ENCODE data around the gene SH3RF3.

The SH3RF3 gene

GRCh38 chr2:109188496-109188890 lies 59.5 kb downstream of the SH3RF3 start:
- DNase-seq (ENCODE audit: extremely low read depth, insufficient read length): no peak

DNA sequence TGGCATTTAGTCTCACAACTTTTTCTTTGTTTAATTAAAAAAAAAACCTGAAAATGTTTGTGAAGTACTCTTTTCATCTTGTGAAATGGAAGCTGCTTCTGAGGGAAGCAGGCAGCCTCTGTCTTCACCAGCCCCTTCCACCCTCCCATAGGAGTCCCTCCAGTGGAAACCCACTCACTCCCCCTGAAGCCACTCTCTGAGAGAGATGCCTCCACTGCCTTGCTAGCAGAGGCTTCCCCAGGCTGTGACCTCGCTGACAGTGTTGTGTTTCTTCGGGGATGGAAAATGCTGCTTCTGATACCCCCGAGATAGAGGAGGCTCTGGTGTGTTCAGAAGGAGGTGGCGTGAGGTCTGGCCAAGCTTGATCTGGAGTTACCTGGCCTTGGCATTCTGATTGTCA lies 59.9 kb downstream of the SH3RF3 start:
- TF ChIP-seq, protein P1, sequence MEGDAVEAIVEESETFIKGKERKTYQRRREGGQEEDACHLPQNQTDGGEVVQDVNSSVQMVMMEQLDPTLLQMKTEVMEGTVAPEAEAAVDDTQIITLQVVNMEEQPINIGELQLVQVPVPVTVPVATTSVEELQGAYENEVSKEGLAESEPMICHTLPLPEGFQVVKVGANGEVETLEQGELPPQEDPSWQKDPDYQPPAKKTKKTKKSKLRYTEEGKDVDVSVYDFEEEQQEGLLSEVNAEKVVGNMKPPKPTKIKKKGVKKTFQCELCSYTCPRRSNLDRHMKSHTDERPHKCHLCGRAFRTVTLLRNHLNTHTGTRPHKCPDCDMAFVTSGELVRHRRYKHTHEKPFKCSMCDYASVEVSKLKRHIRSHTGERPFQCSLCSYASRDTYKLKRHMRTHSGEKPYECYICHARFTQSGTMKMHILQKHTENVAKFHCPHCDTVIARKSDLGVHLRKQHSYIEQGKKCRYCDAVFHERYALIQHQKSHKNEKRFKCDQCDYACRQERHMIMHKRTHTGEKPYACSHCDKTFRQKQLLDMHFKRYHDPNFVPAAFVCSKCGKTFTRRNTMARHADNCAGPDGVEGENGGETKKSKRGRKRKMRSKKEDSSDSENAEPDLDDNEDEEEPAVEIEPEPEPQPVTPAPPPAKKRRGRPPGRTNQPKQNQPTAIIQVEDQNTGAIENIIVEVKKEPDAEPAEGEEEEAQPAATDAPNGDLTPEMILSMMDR (IDR thresholded peaks at IDR 0.05; ENCODE audit: insufficient read depth, low read length, poor library complexity, severe bottlenecking): no peak
- H3K27me3 ChIP-seq (replicated peaks; ENCODE audit: control insufficient read depth, insufficient read depth, low read length): no peaks in the 10 kb centered on the region; the same call in 1 of the 2 replicates
- DNase-seq (ENCODE audit: extremely low read depth, insufficient read length): no peak
- no peaks in the 10 kb centered on the region for H3K36me3 ChIP-seq (ENCODE audit: control insufficient read depth, insufficient read depth, low read length)
- H3K4me3 ChIP-seq (replicated peaks; ENCODE audit: low read depth, low read length): no peak overlapping the region

More at GRCh38 chr2:109188496-109188890, 59.5 kb downstream of the SH3RF3 start:
- Histone ChIP-seq H3K27me3 (replicated peaks; ENCODE audit: control insufficient read depth, insufficient read depth, low read length) (no peaks in the 10 kb centered on the region; the same call in 1 of the 2 replicates), H3K36me3 (ENCODE audit: control insufficient read depth, insufficient read depth, low read length) (no peaks in the 10 kb centered on the region), H3K4me3 (replicated peaks; ENCODE audit: low read depth, low read length) (no peak overlapping the region)
- TF ChIP-seq, protein P1 (IDR thresholded peaks at IDR 0.05; ENCODE audit: insufficient read depth, low read length, poor library complexity, severe bottlenecking): no peak

DNA sequence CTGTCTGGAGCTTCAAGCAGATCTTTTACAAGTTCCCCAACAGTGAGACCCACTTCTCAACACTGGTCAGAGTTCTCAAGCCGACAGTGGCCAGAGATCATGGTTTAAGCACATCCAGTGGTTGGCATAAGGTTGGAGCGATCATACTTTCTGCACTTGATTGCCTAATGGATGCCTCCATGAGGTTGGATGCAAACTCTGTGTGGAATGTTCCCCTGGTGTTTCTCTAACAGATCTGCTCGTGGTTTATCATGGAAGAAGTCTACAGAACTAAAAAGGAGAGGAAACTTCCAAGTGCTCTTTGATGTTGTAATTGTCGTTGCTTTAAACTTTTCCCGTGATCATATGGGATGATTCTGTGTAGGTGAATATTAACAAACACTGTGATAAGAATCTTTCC lies 60.7 kb downstream of the SH3RF3 start:
- TF ChIP-seq, protein P1 (IDR thresholded peaks at IDR 0.05; ENCODE audit: insufficient read depth, low read length, poor library complexity, severe bottlenecking): no peak
- H3K27me3 ChIP-seq (replicated peaks; ENCODE audit: control insufficient read depth, insufficient read depth, low read length): peaks cover 1% of the 10 kb centered on the region
- H3K4me3 ChIP-seq (replicated peaks; ENCODE audit: low read depth, low read length): no peak overlapping the region
- no peak for DNase-seq (ENCODE audit: extremely low read depth, insufficient read length)
- no peaks in the 10 kb centered on the region for H3K36me3 ChIP-seq (ENCODE audit: control insufficient read depth, insufficient read depth, low read length)

- H3K36me3 ChIP-seq (ENCODE audit: control insufficient read depth, insufficient read depth, low read length): no peaks in the 10 kb centered on the region
- no peak for DNase-seq (ENCODE audit: extremely low read depth, insufficient read length)
- H3K27me3 ChIP-seq (replicated peaks; ENCODE audit: control insufficient read depth, insufficient read depth, low read length): peaks cover 1% of the 10 kb centered on the region
- TF ChIP-seq, protein P1 (IDR thresholded peaks at IDR 0.05; ENCODE audit: insufficient read depth, low read length, poor library complexity, severe bottlenecking): no peak
- H3K4me3 ChIP-seq (replicated peaks; ENCODE audit: low read depth, low read length): no peak overlapping the region
Observed at GRCh38 chr2:109193807-109194619, 65.0 kb downstream of the SH3RF3 start.

GRCh38 chr2:109194620-109194937 lies 65.6 kb downstream of the SH3RF3 start:
- TF ChIP-seq, protein P1 (IDR thresholded peaks at IDR 0.05; ENCODE audit: insufficient read depth, low read length, poor library complexity, severe bottlenecking): no peak
- DNase-seq (ENCODE audit: extremely low read depth, insufficient read length): no peak

More at GRCh38 chr2:109194620-109194937, 65.6 kb downstream of the SH3RF3 start:
- Histone ChIP-seq H3K27me3 (replicated peaks; ENCODE audit: control insufficient read depth, insufficient read depth, low read length) (peaks cover 1% of the 10 kb centered on the region), H3K36me3 (ENCODE audit: control insufficient read depth, insufficient read depth, low read length) (no peaks in the 10 kb centered on the region), H3K4me3 (replicated peaks; ENCODE audit: low read depth, low read length) (no peak overlapping the region)
